ENCODE data around the gene MORN5.
"Not testable (repeated sequence)": the region's sequence is repeated elsewhere in the genome, so short reads cannot be mapped to it uniquely, and the experiment has no call there.

MORN5 gene

DNA sequence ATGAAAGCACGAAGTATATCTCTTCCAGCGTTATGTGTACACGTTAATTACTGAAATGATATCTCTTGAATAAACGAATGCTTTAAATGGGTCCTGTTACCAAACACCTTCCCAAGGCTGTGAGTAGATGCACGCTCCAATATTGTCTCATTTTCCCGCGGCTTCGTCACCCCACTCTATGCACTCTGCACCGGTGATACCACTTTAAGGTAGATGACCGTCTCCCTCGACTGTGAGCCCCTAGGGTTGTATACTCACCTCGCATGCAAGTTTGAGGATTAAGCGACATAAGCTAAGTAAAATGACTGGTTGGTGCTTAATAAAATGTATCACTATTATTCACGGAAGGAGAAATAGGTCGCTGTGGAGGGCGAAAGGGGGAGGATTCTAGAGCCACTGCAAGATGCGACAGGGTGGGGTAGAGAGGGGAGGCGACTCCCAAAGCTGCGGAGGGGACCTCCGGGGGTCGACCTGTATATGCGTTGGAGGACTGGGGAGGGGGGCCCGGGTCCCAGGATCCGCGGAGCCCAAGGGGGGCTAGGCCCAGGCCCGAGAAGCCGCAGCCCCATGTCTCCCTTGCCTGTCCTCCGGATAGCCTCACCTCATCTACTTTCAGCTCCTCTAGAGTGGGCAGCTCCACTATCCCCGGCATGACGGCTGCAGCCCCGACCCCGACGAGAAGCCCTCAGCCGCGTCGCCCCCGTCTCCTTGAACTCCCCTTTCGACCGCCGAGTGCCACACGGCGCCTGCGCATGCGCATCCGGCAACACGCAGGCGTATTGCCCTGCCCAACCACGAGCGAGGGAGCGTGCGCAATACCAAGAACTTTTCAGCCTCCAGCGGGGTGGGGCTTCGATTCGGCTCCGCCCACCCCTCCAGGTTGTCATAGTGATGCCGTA lies at the start of gene MORN5, which contains the start of gene NDUFA8:
MORN5 (plus strand) TSS at position 883 of the 899 bp plus-strand sequence. CDS start 65 bp downstream, outside the sequence.
NDUFA8 (minus strand) TSS at position 754 of the 899 bp plus-strand sequence; CDS start at position 652, 102 bp downstream.
- peak; percentile 97 for DNase-seq
- Mint-ChIP-seq H3K27me3 (peaks cover 14% of the 10 kb centered on the region), H3K36me3 (ENCODE audit: low read depth) (peaks cover 15% of the 10 kb centered on the region), H3K9me3 (peaks cover 6% of the 10 kb centered on the region), H3K4me1 (ENCODE audit: low read depth) (peaks cover 39% of the 10 kb centered on the region), H3K4me3 (peak within 1 kb of the TSS; percentile 98), H3K27ac (peak within 1 kb of the TSS; percentile 98)

DNA sequence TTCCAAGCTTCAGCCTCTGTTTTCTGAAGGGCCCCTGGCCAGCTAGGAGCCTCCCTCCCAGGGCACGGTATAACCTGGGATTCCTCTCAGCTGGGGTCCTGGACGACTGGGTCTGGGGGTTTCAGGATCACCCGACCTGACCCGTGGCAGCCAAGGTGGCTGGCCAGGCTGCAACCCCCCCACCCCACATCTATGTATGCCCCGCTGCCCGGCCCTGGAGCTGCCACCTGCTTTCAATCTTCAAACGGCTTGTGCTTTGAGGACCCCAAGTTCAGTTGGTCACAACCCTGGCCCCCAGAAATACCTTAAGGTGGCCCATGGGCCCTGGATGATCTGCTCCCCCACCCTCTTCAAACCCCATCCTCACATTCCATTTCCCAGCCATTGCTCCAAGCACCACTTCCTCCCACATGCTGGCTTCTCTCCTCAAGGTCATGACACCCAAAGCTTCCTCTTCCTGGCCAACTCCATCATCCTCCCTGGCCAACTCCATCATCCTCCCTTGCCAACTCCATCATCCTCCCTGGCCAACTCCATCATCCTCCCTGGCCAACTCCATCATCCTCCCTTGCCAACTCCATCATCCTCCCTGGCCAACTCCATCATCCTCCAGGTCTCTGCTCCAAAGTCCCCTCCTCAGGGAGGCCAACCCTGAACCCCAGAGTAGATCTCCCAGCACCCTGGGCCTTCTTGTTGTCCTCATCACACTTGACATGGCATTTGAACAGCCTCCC lies 49.4 kb upstream of the MORN5 start:
- no peaks in the 10 kb centered on the region for H3K9me3 Mint-ChIP-seq
- H3K27ac Mint-ChIP-seq, result no peak overlapping the region

DNA sequence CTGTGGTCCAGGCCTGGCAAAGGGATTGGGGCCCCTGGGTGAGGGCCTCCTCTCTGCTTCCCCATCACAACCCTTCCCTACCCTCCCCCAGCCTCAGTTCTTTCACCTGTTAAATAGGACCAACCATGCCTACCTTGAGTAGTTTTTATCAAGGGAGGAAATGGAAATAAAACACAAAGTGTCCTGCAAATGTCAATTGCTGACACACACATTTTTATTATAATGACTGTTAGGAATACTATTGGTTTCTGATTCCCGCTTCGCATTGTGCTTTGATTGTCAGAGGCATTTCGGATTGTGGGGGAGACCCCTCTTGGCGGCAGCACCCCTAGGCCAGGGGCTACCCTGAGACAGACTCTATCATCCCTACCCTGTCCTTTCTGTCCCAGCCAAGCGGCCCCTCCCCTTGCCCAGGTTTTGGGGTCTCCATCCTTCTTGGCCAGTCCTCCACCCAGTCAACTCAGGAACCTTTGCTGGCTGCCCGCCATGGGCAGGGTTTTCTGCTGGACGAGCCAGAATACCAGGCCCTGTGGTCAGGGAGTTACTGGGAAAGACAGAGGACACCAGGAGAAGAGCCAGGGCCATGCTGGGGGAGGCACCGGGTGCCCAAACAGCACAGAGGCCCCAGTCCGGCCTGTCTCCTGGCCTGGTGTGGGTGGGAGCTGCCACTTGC lies 48.2 kb upstream of the MORN5 start:
- Mint-ChIP-seq H3K27me3 (peaks cover 11% of the 10 kb centered on the region), H3K9me3 (no peaks in the 10 kb centered on the region), H3K4me1 (ENCODE audit: low read depth) (no peaks in the 10 kb centered on the region), H3K4me3 (no peak overlapping the region), H3K27ac (no peak overlapping the region), H3K36me3 (ENCODE audit: low read depth) (no peaks in the 10 kb centered on the region)
- DNase-seq, result no peak

More for the DNA sequence above, 49.4 kb upstream of the MORN5 start:
- Mint-ChIP-seq H3K27me3 (peaks cover 6% of the 10 kb centered on the region), H3K36me3 (ENCODE audit: low read depth) (no peaks in the 10 kb centered on the region), H3K4me3 (no peak overlapping the region), H3K4me1 (ENCODE audit: low read depth) (no peaks in the 10 kb centered on the region)
- no peak for DNase-seq

GRCh38 chr9:122112238-122112637 lies 47.5 kb upstream of the MORN5 start:
- no peak for DNase-seq
- H3K9me3 Mint-ChIP-seq, result no peaks in the 10 kb centered on the region
- H3K4me3 Mint-ChIP-seq, result no peak overlapping the region

DNA sequence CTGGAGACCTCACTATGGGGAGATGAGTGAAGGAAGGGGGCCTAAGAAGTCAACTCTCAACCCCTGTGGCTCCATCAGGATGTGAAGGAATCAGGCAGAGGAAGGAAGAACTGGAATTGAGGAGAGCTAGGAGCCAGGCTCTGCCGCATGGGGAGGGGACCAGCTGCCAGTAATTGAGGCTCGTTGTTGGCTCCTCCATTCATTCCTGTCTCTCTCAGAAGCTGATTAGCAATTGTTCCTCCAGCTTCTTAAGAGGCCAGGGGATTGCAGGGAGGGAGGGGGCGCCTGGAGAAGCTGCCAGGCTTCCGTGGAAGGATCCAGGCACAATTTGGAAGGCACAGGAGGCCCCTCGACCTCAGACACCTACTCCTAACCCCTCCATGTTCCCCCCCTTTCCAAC lies 46.1 kb upstream of the MORN5 start:
- Mint-ChIP-seq H3K4me1 (ENCODE audit: low read depth) (no peaks in the 10 kb centered on the region), H3K9me3 (no peaks in the 10 kb centered on the region), H3K4me3 (no peak overlapping the region), H3K27me3 (peaks cover 11% of the 10 kb centered on the region), H3K36me3 (ENCODE audit: low read depth) (no peaks in the 10 kb centered on the region), H3K27ac (no peak overlapping the region)
- DNase-seq, result no peak

More at GRCh38 chr9:122112238-122112637, 47.5 kb upstream of the MORN5 start:
- no peak overlapping the region for H3K27ac Mint-ChIP-seq
- no peaks in the 10 kb centered on the region for H3K4me1 Mint-ChIP-seq (ENCODE audit: low read depth)
- no peaks in the 10 kb centered on the region for H3K36me3 Mint-ChIP-seq (ENCODE audit: low read depth)
- H3K27me3 Mint-ChIP-seq, result peaks cover 11% of the 10 kb centered on the region

- Mint-ChIP-seq H3K27me3 (peaks cover 11% of the 10 kb centered on the region), H3K4me1 (ENCODE audit: low read depth) (no peaks in the 10 kb centered on the region), H3K4me3 (no peak overlapping the region), H3K36me3 (ENCODE audit: low read depth) (no peaks in the 10 kb centered on the region), H3K27ac (no peak overlapping the region), H3K9me3 (no peaks in the 10 kb centered on the region)
- no peak for DNase-seq
These were observed 44.3 kb upstream of the MORN5 start for GRCh38 chr9:122115176-122116035.

GRCh38 chr9:122116040-122116439 lies 43.7 kb upstream of the MORN5 start:
- Mint-ChIP-seq H3K9me3 (no peaks in the 10 kb centered on the region), H3K27me3 (peaks cover 11% of the 10 kb centered on the region), H3K27ac (no peak overlapping the region), H3K4me3 (no peak overlapping the region), H3K36me3 (ENCODE audit: low read depth) (no peaks in the 10 kb centered on the region), H3K4me1 (ENCODE audit: low read depth) (no peaks in the 10 kb centered on the region)
- no peak for DNase-seq

DNA sequence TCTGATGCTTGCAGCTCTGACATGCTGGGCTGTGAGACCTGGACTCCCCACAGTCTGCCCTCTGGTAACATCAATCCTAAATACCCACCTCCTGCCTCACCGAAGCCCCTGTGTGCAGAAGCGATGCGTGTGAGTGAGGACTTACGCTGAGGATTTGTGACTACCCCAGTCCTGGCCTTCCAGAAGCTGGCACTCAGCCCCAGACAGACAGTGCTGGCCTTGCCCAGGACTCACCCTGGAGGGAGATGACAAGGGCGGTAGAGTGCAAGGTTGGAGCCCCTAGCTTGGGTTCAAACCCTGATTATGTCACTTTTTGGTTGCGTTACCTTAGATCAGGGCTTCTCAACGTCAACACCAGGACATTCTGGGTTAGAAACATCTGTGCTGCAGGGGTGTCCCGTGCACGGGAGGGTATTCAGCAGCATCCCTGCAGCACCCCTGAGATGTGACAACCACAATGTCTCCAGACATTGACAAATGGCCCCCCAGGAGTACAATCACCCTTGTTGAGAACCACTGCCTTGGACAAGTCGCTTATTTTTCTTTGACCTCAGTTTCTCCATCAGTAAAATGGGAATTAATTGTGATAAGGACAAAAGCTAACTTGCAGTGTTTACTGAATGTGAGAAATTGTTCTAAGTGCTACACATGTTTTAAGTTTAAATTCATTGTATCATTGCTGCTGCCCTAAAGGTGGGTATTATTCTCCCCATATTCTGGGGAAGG lies 43.1 kb upstream of the MORN5 start:
- no peaks in the 10 kb centered on the region for H3K9me3 Mint-ChIP-seq
- H3K27ac Mint-ChIP-seq, result no peak overlapping the region
- no peaks in the 10 kb centered on the region for H3K4me1 Mint-ChIP-seq (ENCODE audit: low read depth)
- H3K27me3 Mint-ChIP-seq, result peaks cover 11% of the 10 kb centered on the region
- no peak overlapping the region for H3K4me3 Mint-ChIP-seq
- no peak for DNase-seq
- H3K36me3 Mint-ChIP-seq (ENCODE audit: low read depth), result no peaks in the 10 kb centered on the region

DNA sequence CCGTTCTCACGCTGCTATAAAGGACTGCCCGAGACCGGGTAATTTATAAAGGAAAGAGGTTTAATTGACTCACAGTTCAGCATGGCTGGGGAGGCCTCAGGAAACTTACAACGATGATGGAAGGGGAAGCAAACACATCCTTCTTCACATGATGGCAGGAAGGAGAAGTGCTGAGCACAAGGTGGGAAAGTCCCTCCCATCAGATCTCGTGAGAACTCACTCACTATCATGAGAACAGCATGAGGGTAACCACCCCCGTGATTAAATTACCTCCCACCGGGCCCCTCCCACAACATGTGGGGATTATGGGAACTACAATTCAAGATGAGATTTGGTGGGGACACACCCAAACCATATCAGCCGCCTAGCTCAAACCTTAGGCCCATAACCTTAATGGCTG lies 42.5 kb upstream of the MORN5 start:
- H3K36me3 Mint-ChIP-seq (ENCODE audit: low read depth); H3K4me3 Mint-ChIP-seq; H3K4me1 Mint-ChIP-seq (ENCODE audit: low read depth); DNase-seq; H3K9me3 Mint-ChIP-seq; H3K27ac Mint-ChIP-seq: not testable (repeated sequence)
- H3K27me3 Mint-ChIP-seq, result peaks cover 11% of the 10 kb centered on the region

GRCh38 chr9:122118343-122119165 lies 41.2 kb upstream of the MORN5 start:
- Mint-ChIP-seq H3K4me1 (ENCODE audit: low read depth) (peaks cover 4% of the 10 kb centered on the region), H3K27me3 (peaks cover 17% of the 10 kb centered on the region), H3K27ac (no peak overlapping the region), H3K9me3 (no peaks in the 10 kb centered on the region), H3K36me3 (ENCODE audit: low read depth) (no peaks in the 10 kb centered on the region), H3K4me3 (no peak overlapping the region)
- DNase-seq, result no peak

DNA sequence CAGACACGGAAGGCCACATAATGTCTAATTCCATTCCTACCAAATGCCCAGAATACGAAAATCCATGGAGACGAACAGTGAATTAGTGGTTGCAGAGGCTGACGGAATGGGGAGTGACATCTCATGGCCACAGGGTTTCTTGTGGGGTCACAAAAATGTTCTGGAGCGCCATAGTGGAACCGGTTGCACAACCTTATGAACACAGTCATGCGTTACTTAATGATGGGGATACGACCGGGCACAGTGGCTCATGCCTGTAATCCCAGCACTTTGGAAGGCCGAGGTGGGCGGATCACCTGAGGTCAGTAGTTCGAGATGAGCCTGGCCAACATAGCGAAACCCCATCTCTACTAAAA lies 40.6 kb upstream of the MORN5 start:
- Mint-ChIP-seq H3K4me1 (ENCODE audit: low read depth) (peaks cover 4% of the 10 kb centered on the region), H3K36me3 (ENCODE audit: low read depth) (no peaks in the 10 kb centered on the region)

GRCh38 chr9:122119721-122120120 lies 40.0 kb upstream of the MORN5 start:
- no peak for DNase-seq
- Mint-ChIP-seq H3K4me3 (no peak overlapping the region), H3K9me3 (no peaks in the 10 kb centered on the region), H3K27ac (no peak overlapping the region), H3K4me1 (ENCODE audit: low read depth) (peaks cover 4% of the 10 kb centered on the region), H3K27me3 (peaks cover 21% of the 10 kb centered on the region), H3K36me3 (ENCODE audit: low read depth) (no peaks in the 10 kb centered on the region)

More for the DNA sequence above, 40.6 kb upstream of the MORN5 start:
- no peak for DNase-seq
- H3K4me3 Mint-ChIP-seq, result no peak overlapping the region
- H3K27me3 Mint-ChIP-seq, result peaks cover 19% of the 10 kb centered on the region
- H3K27ac Mint-ChIP-seq, result no peak overlapping the region
- H3K9me3 Mint-ChIP-seq, result no peaks in the 10 kb centered on the region

Data from activated T-cell treated with anti-CD3 and anti-CD28 coated beads, Interleukin-2, amount 50 U/mL, for 24 hours (primary cell).